A673 (cell line): ENCODE data around the gene PRRG3.

Source experiments
- CTCF ChIP-seq: fragments of 300-800, 200-600 bp; sonication (generic); conservative IDR thresholded peaks from 2 replicates; pipeline ENCODE4 v1.5.1; 2017; ENCODE audit warnings: low read depth, mild to moderate bottlenecking, antibody characterized with exemption, low read length, moderate library complexity, mixed read lengths
- EZH2 ChIP-seq: fragments of 200-600 bp; sonication (generic); IDR thresholded peaks from 2 replicates; pipeline ENCODE4 v1.6.1; 2017; ENCODE audit warnings: borderline replicate concordance, low read depth, mild to moderate bottlenecking, mixed read lengths, antibody characterized with exemption, low read length; ENCODE audit not compliant: poor library complexity, severe bottlenecking

- TF ChIP-seq CTCF = no peak; the same call in 1 of the 2 replicates
- TF ChIP-seq EZH2 = no peak
Observed at GRCh38 chrX:151722241-151722846, 27.1 kb downstream of the PRRG3 start.
